CD4-positive, alpha-beta memory T cell (primary cell): ENCODE measurements around the gene ABCC3. TPM values are rescaled to one million over a fixed set of nuclear protein-coding genes. Genes with fewer than 3 reads are reported as not detected.

Source experiments
- CTCF ChIA-PET: fragments of 350-600 bp; sonication (Branson Sonifier 250); formaldehyde crosslinking; loops from one replicate; lab custom pipeline; 2021; ENCODE audit warnings: inconsistent platforms; ENCODE audit not compliant: partially characterized antibody; lab: Charles Lee
- POLR2A ChIA-PET: fragments of 350-600 bp; sonication (Branson Sonifier 250); formaldehyde crosslinking; loops from one replicate; lab custom pipeline; 2021; ENCODE audit not compliant: partially characterized antibody; lab: Charles Lee
- DNase-seq, 5 donors: peaks; one replicate each; pipeline versions ENCODE4 v3.0.0 to v3.0.0-alpha.2; 2020 to 2022; ENCODE audit warnings: mixed read lengths in 1 of 5
- H3K27ac ChIP-seq: one replicate; pipeline ENCODE4 v1.7.0; 2013; ENCODE audit warnings: low read depth, low read length
- H3K27me3 ChIP-seq: 2 replicates; pipeline ENCODE4 v1.7.0; 2013; ENCODE audit warnings: mild to moderate bottlenecking, low read length, moderate library complexity; ENCODE audit not compliant: insufficient read depth
- H3K36me3 ChIP-seq: 2 replicates; pipeline ENCODE4 v1.7.0; 2013; ENCODE audit warnings: mild to moderate bottlenecking, low read length, moderate library complexity; ENCODE audit not compliant: insufficient read depth
- H3K4me1 ChIP-seq: 2 replicates; pipeline ENCODE4 v1.7.0; 2013; ENCODE audit warnings: mild to moderate bottlenecking, low read length, moderate library complexity; ENCODE audit not compliant: insufficient read depth
- H3K4me3 ChIP-seq, 2 donors: one replicate each; pipeline ENCODE4 v1.7.0; 2013; ENCODE audit warnings: low read length in 2 of 2, mild to moderate bottlenecking in 1 of 2
- H3K9me3 ChIP-seq, 2 donors: one replicate each; pipeline ENCODE4 v1.7.0; 2013; ENCODE audit warnings: low read length in 2 of 2, control low read depth in 1 of 2; ENCODE audit not compliant: control insufficient read depth in 1 of 2
- H3K27ac Mint-ChIP-seq, 7 donors: one replicate each; pipeline ENCODE4 v1.8.0; 2020 to 2021; ENCODE audit warnings: mixed read lengths in 7 of 7, mild to moderate bottlenecking in 6 of 7, inconsistent platforms in 3 of 7, moderate library complexity in 3 of 7
- H3K27me3 Mint-ChIP-seq, 2 donors: one replicate each; pipeline ENCODE4 v1.8.0; 2020 to 2021; ENCODE audit warnings: mixed read lengths in 2 of 2
- H3K36me3 Mint-ChIP-seq, 2 donors: one replicate each; pipeline ENCODE4 v1.8.0; 2020 to 2021; ENCODE audit warnings: mixed read lengths in 2 of 2, inconsistent platforms in 1 of 2, mild to moderate bottlenecking in 1 of 2
- H3K4me1 Mint-ChIP-seq, 4 donors: one replicate each; pipeline ENCODE4 v1.8.0; 2020 to 2021; ENCODE audit warnings: mixed read lengths in 4 of 4, mild to moderate bottlenecking in 1 of 4
- H3K4me3 Mint-ChIP-seq, 8 donors: one replicate each; pipeline ENCODE4 v1.8.0; 2020 to 2021; ENCODE audit warnings: mixed read lengths in 8 of 8, mild to moderate bottlenecking in 7 of 8, moderate library complexity in 6 of 8, inconsistent platforms in 3 of 8
- H3K9me3 Mint-ChIP-seq, 8 donors: one replicate each; pipeline ENCODE4 v1.8.0; 2020 to 2021; ENCODE audit warnings: mixed read lengths in 8 of 8, mild to moderate bottlenecking in 5 of 8, inconsistent platforms in 3 of 8, moderate library complexity in 1 of 8
- intact Hi-C: fragments of 100-400 bp; cut with micrococcal nuclease; formaldehyde crosslinking; loops from one replicate; pipeline ENCODE4 v1.15.1; 2023
- polyA plus RNA-seq, 2 donors: library from polyadenylated mRNA; unstranded; fragments of 300-500 nt; fragmentation: Illumina TruSeq; gene quantifications; one replicate each; pipeline ENCODE4 v1.2.3, GENCODE V29; 2021
- total RNA-seq, 2 experiments: library from RNA; stranded (reverse); gene quantifications; one replicate each; pipeline ENCODE4 v1.2.3, GENCODE V29; 2021

Gene ABCC3
- total and polyA plus RNA-seq, 4 experiments from 2014 or later = 0.86 to 1.6 TPM; not detected in 2

DNA sequence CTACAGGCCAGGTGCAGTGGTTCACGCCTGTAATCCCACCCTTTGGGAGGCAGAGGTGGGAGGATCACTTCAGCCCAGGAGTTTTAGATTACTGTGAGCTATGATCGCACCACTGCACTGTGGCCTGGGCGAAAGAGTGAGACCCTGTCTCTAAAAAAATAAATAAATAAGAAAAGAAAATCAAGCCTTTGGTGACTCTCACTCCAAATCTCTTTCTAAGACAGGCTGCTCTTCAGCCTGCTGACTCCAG lies 976 bp downstream of the ABCC3 start:
- H3K27me3 Mint-ChIP-seq = peaks cover 45 to 50% of the 10 kb centered on the region in 2 donors
- H3K36me3 Mint-ChIP-seq = no peaks in the 10 kb centered on the region
- Histone ChIP-seq H3K4me3 (no peak overlapping the region), H3K27me3 (peaks cover 44% of the 10 kb centered on the region), H3K9me3 (no peaks in the 10 kb centered on the region), H3K4me1 (peaks cover 4% of the 10 kb centered on the region), H3K27ac (no peak overlapping the region), H3K36me3 (no peaks in the 10 kb centered on the region)
- no peak for DNase-seq
- peaks cover 0 to 22% (median 11%) of the 10 kb centered on the region in 4 donors for H3K4me1 Mint-ChIP-seq
- POLR2A ChIA-PET = no interaction called here
- no peak overlapping the region for H3K4me3 Mint-ChIP-seq
- H3K9me3 Mint-ChIP-seq = peaks cover 0 to 3% (median 0%) of the 10 kb centered on the region in 8 donors
- no peak overlapping the region for H3K27ac Mint-ChIP-seq
- CTCF ChIA-PET = interaction anchor here (0.9 kb wide), 2 partner anchors 8 to 10 kb away, joined by 3 to 4 read pairs; no protein-coding TSS in a partner anchor
- intact Hi-C loops = no loop called here

- Histone ChIP-seq H3K36me3 (no peaks in the 10 kb centered on the region), H3K27ac (no peak overlapping the region), H3K4me3 (no peak overlapping the region), H3K27me3 (peaks cover 40% of the 10 kb centered on the region), H3K9me3 (no peaks in the 10 kb centered on the region), H3K4me1 (peaks cover 4% of the 10 kb centered on the region)
- CTCF ChIA-PET = interaction anchor here (0.9 kb wide), 2 partner anchors 9 to 10 kb away, joined by 3 to 4 read pairs; no protein-coding TSS in a partner anchor
- no peak for DNase-seq
- intact Hi-C loops = no loop called here
- H3K27ac Mint-ChIP-seq = no peak overlapping the region
- peaks cover 0 to 3% (median 0%) of the 10 kb centered on the region in 8 donors for H3K9me3 Mint-ChIP-seq
- H3K27me3 Mint-ChIP-seq = peaks cover 44 to 47% of the 10 kb centered on the region in 2 donors
- H3K4me1 Mint-ChIP-seq = peaks cover 0 to 22% (median 11%) of the 10 kb centered on the region in 4 donors
- POLR2A ChIA-PET = no interaction called here
- no peak overlapping the region for H3K4me3 Mint-ChIP-seq
- H3K36me3 Mint-ChIP-seq = no peaks in the 10 kb centered on the region
Observed at GRCh38 chr17:50635982-50636803, 1.5 kb downstream of the ABCC3 start.

- Histone ChIP-seq H3K36me3 (no peaks in the 10 kb centered on the region), H3K4me3 (no peak overlapping the region), H3K27ac (no peak overlapping the region), H3K4me1 (peaks cover 4% of the 10 kb centered on the region), H3K27me3 (peaks cover 37% of the 10 kb centered on the region), H3K9me3 (no peaks in the 10 kb centered on the region)
- Mint-ChIP-seq H3K27me3 (peaks cover 41 to 43% of the 10 kb centered on the region in 2 donors), H3K4me3 (no peak overlapping the region), H3K27ac (no peak overlapping the region), H3K4me1 (peaks cover 0 to 22% (median 9%) of the 10 kb centered on the region in 4 donors), H3K9me3 (peaks cover 0 to 3% (median 0%) of the 10 kb centered on the region in 8 donors), H3K36me3 (no peaks in the 10 kb centered on the region)
- CTCF ChIA-PET = interaction anchor here (1.2 kb wide), 2 partner anchors 8 to 10 kb away, joined by 3 to 4 read pairs; no protein-coding TSS in a partner anchor
- POLR2A ChIA-PET = no interaction called here
- DNase-seq = no peak
- intact Hi-C loops = no loop called here
Observed at GRCh38 chr17:50636804-50637195, 2.1 kb downstream of the ABCC3 start.

DNA sequence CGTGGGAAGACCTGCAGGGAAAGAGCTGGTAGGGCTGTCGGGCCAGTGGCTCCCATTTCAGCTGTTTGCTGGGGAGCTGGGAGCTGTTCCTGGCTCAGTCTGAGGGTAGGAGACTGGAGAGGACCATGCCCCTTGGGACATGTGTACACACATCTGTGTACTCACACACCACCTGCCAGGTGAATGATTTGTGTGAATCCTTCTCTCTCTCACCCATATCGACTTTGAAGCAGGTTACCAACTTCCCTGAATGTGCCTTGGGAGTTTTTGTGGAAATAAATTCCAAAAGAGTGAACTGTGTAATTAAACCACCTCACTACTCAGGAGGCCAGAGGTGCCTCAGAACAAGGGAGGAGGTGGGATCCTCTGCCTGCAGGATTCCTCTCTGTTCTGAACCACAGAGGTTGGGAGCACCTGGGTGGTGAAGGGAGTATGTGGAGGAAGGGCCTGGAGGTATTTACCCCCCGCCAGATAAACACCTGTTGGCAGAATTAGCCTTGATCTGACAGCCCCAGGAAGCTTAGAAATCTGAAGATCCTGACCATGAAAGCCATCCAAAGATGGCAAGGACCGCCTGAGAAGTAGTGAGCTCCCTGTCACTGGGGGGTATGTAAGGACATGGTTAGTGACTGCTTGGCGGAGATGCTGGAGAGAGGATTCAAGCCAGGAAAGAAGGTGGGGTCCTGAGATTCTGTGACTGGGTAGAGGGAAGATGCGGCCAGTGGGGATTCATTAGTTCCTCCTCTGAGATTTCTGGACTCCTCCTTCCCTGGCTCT lies 3.3 kb downstream of the ABCC3 start:
- Histone ChIP-seq H3K27ac (no peak overlapping the region), H3K36me3 (no peaks in the 10 kb centered on the region), H3K27me3 (peaks cover 26% of the 10 kb centered on the region), H3K4me1 (peaks cover 4% of the 10 kb centered on the region), H3K9me3 (no peaks in the 10 kb centered on the region), H3K4me3 (no peak overlapping the region)
- H3K27me3 Mint-ChIP-seq = peaks cover 33% of the 10 kb centered on the region in 2 donors
- ChIA-PET POLR2A (no interaction called here), CTCF (interaction anchor here (1.2 to 3.7 kb wide), 4 partner anchors 7 to 11 kb away, joined by 3 to 18 read pairs (median 5); no protein-coding TSS in a partner anchor)
- intact Hi-C loops = no loop called here
- H3K4me3 Mint-ChIP-seq = no peak overlapping the region
- H3K9me3 Mint-ChIP-seq = peaks cover 0 to 3% (median 0%) of the 10 kb centered on the region in 8 donors
- DNase-seq = no peak
- peak overlapping the region in 1 of 7 donors; percentile 6 for H3K27ac Mint-ChIP-seq
- no peaks in the 10 kb centered on the region for H3K36me3 Mint-ChIP-seq
- peaks cover 0 to 18% (median 6%) of the 10 kb centered on the region in 4 donors for H3K4me1 Mint-ChIP-seq

- Mint-ChIP-seq H3K4me1 (peaks cover 0 to 13% (median 5%) of the 10 kb centered on the region in 4 donors), H3K4me3 (no peak overlapping the region), H3K27me3 (peaks cover 28% of the 10 kb centered on the region in 2 donors), H3K27ac (no peak overlapping the region), H3K36me3 (no peaks in the 10 kb centered on the region), H3K9me3 (peaks cover 0 to 2% (median 0%) of the 10 kb centered on the region in 8 donors)
- no peak overlapping the region for H3K4me3 ChIP-seq
- no peak for DNase-seq
- POLR2A ChIA-PET = no interaction called here
- H3K9me3 ChIP-seq = no peaks in the 10 kb centered on the region
- H3K27ac ChIP-seq = no peak overlapping the region
- H3K36me3 ChIP-seq = no peaks in the 10 kb centered on the region
- peaks cover 22% of the 10 kb centered on the region for H3K27me3 ChIP-seq
- intact Hi-C loops = no loop called here
- peaks cover 4% of the 10 kb centered on the region for H3K4me1 ChIP-seq
- CTCF ChIA-PET = interaction anchor here (1.2 to 3.7 kb wide), 2 partner anchors 7 to 12 kb away, joined by 6 to 18 read pairs; no protein-coding TSS in a partner anchor
Observed at GRCh38 chr17:50638606-50638965, 3.9 kb downstream of the ABCC3 start.

GRCh38 chr17:50638966-50639713 lies 4.5 kb downstream of the ABCC3 start:
- no peak overlapping the region for H3K4me3 ChIP-seq
- H3K27me3 ChIP-seq = peaks cover 16% of the 10 kb centered on the region
- no peaks in the 10 kb centered on the region for H3K36me3 ChIP-seq
- intact Hi-C loops = no loop called here
- Mint-ChIP-seq H3K9me3 (peaks cover 0 to 1% (median 0%) of the 10 kb centered on the region in 8 donors), H3K4me1 (peaks cover 0 to 7% (median 2%) of the 10 kb centered on the region in 4 donors), H3K27me3 (peaks cover 24 to 25% of the 10 kb centered on the region in 2 donors), H3K27ac (no peak overlapping the region), H3K36me3 (no peaks in the 10 kb centered on the region), H3K4me3 (no peak overlapping the region)
- H3K9me3 ChIP-seq = no peaks in the 10 kb centered on the region
- POLR2A ChIA-PET = no interaction called here
- peaks cover 4% of the 10 kb centered on the region for H3K4me1 ChIP-seq
- H3K27ac ChIP-seq = no peak overlapping the region
- CTCF ChIA-PET = interaction anchor here (1.2 to 3.7 kb wide), 2 partner anchors 8 to 12 kb away, joined by 6 to 18 read pairs; no protein-coding TSS in a partner anchor
- DNase-seq = no peak
